ENCODE data around the gene MAST4. TPM values are rescaled to one million over a fixed set of nuclear protein-coding genes. Genes with fewer than 3 reads are reported as not detected.

MAST4 gene
- total and polyA plus RNA-seq, 2 of the 8 experiments (the other 6 are each of a cell fraction or from before 2014, with no cell fraction given), result 1.5 to 2.6 TPM

- TF ChIP-seq, protein P1, sequence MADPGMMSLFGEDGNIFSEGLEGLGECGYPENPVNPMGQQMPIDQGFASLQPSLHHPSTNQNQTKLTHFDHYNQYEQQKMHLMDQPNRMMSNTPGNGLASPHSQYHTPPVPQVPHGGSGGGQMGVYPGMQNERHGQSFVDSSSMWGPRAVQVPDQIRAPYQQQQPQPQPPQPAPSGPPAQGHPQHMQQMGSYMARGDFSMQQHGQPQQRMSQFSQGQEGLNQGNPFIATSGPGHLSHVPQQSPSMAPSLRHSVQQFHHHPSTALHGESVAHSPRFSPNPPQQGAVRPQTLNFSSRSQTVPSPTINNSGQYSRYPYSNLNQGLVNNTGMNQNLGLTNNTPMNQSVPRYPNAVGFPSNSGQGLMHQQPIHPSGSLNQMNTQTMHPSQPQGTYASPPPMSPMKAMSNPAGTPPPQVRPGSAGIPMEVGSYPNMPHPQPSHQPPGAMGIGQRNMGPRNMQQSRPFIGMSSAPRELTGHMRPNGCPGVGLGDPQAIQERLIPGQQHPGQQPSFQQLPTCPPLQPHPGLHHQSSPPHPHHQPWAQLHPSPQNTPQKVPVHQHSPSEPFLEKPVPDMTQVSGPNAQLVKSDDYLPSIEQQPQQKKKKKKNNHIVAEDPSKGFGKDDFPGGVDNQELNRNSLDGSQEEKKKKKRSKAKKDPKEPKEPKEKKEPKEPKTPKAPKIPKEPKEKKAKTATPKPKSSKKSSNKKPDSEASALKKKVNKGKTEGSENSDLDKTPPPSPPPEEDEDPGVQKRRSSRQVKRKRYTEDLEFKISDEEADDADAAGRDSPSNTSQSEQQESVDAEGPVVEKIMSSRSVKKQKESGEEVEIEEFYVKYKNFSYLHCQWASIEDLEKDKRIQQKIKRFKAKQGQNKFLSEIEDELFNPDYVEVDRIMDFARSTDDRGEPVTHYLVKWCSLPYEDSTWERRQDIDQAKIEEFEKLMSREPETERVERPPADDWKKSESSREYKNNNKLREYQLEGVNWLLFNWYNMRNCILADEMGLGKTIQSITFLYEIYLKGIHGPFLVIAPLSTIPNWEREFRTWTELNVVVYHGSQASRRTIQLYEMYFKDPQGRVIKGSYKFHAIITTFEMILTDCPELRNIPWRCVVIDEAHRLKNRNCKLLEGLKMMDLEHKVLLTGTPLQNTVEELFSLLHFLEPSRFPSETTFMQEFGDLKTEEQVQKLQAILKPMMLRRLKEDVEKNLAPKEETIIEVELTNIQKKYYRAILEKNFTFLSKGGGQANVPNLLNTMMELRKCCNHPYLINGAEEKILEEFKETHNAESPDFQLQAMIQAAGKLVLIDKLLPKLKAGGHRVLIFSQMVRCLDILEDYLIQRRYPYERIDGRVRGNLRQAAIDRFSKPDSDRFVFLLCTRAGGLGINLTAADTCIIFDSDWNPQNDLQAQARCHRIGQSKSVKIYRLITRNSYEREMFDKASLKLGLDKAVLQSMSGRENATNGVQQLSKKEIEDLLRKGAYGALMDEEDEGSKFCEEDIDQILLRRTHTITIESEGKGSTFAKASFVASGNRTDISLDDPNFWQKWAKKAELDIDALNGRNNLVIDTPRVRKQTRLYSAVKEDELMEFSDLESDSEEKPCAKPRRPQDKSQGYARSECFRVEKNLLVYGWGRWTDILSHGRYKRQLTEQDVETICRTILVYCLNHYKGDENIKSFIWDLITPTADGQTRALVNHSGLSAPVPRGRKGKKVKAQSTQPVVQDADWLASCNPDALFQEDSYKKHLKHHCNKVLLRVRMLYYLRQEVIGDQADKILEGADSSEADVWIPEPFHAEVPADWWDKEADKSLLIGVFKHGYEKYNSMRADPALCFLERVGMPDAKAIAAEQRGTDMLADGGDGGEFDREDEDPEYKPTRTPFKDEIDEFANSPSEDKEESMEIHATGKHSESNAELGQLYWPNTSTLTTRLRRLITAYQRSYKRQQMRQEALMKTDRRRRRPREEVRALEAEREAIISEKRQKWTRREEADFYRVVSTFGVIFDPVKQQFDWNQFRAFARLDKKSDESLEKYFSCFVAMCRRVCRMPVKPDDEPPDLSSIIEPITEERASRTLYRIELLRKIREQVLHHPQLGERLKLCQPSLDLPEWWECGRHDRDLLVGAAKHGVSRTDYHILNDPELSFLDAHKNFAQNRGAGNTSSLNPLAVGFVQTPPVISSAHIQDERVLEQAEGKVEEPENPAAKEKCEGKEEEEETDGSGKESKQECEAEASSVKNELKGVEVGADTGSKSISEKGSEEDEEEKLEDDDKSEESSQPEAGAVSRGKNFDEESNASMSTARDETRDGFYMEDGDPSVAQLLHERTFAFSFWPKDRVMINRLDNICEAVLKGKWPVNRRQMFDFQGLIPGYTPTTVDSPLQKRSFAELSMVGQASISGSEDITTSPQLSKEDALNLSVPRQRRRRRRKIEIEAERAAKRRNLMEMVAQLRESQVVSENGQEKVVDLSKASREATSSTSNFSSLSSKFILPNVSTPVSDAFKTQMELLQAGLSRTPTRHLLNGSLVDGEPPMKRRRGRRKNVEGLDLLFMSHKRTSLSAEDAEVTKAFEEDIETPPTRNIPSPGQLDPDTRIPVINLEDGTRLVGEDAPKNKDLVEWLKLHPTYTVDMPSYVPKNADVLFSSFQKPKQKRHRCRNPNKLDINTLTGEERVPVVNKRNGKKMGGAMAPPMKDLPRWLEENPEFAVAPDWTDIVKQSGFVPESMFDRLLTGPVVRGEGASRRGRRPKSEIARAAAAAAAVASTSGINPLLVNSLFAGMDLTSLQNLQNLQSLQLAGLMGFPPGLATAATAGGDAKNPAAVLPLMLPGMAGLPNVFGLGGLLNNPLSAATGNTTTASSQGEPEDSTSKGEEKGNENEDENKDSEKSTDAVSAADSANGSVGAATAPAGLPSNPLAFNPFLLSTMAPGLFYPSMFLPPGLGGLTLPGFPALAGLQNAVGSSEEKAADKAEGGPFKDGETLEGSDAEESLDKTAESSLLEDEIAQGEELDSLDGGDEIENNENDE (IDR thresholded peaks at IDR 0.05; ENCODE audit: insufficient replicate concordance, low read length), result no peak
Measured at GRCh38 chr5:66989286-66989685, 393.1 kb downstream of the MAST4 start (continued).

Measured in H1 (cell line).